SKM-1 (cell line): Measurements from ENCODE around the gene UNC5B.

Experiments
- DNase-seq: peaks from one replicate; lab custom pipeline; 2025; ENCODE audit not compliant: unreplicated experiment; lab: John Stamatoyannopoulos, UW

The UNC5B gene

DNA sequence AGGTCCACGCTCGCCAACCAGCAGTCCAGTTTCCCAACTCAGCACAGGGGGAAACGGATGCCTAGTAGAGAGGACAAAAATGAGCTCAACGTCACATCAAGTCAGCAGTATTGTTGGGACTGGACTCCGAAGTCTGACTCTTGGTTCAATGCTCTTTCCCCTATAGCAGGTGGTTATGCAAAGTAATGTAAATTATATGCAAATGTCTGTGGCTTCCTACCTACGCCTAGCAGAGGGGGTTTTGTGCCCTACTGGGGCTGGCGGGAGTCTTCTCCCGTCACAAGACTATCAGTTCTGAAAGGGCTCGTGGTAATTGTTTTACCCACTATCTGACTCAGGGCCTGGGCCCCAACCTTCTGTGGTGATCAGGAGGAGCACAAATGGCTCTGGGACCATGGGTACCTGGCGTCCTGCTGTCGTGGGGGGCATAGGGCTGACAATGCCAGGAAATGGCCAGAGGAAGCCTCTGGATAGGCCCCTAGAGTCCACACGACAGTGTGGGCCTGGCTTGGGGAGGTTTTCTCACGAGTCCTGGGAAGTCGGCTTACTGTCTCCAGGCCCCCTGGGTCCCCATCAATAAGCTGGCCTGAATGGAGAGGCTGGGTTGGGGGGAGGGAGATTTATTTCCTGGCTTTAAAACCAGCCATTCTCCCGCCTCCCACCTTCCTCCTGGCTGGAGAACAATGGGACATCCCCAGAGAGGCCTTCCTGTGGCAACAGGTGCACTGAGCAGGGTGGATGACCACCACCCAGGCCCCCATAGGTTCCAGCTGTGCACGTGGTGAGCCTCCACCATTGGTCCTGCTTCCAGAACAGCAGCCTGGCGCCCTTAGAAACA lies 41.8 kb downstream of the UNC5B start:
- no peak for DNase-seq

DNA sequence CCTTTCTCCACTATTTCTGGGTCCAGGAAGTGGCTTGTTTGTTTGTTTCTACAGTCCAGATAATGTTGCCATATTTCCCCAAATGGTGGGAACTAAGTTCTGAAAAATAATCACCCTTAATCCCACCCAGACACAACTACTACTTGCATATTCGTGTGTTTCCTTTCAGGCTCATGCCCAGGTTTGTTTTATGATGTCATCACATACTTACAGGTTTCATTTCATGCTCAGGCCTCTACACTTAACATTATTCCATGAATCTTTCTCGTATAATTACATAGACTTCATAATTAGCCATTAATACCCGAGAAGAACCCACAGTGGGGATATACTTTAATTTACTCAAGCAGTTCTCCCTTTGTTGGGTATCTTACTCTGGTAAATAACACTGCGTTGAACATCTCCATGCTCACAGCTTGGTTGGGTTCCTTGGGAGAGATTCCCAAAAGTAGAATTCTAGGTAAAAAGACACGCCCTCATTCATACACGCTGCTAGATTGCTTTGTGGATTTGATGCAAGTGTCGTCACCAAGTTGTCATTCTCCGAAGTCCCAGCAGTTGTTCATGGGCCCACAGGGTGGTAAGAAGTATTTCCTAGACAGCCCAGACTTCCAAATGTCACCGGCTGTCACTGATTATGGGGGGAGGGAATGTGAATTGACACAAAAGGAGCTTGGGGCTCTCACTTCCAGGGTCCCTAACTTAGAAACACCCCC lies 42.6 kb downstream of the UNC5B start:
- no peak for DNase-seq

DNA sequence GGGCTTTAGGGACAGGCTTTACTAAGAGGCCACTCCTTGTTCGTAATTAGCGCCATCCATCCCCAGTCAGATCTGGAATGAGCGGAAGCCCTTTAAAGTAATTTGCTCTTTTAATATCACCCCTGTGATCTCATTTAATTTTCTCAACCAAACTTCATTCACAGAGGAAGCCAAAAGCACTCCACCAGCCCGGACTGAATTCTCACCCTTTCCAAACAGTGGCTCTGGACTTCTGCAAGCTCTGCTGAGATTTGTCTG lies 43.1 kb downstream of the UNC5B start:
- no peak for DNase-seq

DNA sequence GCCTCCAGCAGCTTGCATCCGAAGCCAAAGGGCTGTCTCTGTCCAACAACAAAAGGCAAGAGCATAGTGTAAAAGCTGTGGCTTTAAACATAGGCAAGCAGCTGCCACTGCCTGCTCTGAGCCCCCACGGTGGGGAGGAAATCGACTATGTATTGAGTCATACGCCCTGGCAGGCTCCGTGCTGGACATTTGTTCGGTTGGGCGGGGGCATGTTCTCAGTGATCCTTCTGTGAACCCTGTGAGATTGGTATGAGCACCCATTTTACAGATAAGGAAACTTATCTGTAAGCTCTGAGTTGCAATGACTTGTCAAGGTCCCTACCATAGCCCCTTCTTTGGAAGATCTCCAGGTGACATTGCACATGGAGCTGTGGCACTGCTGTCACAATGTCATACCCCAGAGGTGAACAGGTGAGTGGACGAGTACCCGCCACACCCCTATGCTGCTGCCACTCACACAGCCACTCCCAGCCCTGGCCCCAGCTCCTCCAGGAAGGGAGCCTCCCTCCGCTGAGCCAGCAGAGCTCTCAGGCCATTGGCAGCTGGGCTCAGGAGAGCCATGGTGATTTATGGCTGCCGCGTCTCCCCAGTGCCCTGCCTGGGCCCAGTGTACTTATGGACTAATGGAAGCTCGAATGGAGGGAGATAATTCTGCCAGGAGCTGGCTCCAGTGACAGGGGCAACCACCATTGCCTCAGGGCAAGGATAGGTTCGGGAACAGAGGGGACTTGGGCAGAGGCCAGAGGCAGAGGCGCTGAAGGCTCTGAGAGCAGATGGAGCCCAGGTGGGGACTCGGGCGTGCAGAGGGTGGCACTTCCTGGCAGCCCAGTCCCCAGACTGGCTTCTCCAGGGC lies 43.7 kb downstream of the UNC5B start:
- no peak for DNase-seq

DNA sequence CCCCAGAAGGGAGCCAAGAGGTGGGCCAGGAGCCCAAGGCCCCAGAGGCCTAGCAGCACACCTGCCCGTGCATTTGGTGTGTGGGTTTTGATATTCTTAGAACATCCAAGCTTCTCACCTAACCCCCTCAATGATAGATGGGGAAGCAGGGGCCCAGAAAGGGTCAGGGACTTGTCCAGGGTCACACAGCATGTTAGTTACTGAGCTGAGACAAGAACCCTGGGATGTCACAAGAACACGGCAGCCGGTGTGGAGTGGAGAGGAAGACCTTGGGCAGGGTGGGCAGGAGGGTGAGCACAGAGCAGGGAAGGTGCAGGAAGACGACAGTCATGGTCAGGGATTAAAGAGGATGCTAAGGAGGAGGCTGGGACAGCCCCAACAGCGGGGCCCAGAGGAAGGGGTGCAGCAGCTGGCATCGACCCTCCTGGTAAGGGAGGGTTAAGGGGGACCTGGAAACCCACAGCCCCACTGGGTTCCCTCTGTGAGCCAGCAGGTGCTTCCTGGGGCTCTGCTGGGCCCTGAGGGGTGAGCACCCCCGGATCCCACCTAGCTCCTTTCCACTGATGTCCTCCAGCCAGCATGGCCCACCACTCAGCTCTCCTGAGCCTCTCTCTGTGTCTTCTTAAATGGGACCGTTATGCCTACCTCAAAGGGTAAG lies 44.4 kb downstream of the UNC5B start:
- no peak for DNase-seq

DNA sequence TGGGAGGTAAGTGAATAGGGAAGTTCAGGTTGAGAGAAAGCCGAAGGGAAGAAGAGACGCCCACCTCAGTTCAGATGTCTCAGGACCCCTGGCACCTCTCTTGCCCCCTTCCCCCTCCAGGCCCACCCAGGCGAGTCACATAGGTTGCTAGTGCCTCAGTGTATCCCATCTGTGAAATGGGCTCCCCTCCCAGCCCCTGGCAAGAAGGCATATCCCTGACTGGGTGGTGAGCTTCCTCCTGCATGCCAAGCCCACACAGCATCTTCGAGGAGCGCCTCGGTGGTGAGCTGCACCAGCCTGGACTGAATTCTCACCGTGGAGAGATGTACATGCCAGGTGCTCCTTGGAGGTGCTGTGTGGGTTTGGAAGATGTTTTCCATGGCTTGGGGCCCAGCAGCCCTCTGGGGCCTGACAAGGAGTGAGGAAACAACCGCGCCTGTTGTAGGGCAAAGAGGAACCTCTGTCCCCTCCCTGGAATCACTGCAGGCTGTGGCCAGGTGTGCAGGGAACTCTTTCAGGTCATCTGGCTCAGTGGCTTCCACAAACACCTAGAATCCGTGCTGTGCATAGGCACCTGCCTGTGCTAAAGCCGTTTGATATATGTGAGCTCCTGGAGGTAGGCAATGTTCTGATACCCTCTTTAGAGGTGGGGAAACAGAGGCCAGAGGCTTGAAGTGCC lies 45.1 kb downstream of the UNC5B start:
- no peak for DNase-seq

DNA sequence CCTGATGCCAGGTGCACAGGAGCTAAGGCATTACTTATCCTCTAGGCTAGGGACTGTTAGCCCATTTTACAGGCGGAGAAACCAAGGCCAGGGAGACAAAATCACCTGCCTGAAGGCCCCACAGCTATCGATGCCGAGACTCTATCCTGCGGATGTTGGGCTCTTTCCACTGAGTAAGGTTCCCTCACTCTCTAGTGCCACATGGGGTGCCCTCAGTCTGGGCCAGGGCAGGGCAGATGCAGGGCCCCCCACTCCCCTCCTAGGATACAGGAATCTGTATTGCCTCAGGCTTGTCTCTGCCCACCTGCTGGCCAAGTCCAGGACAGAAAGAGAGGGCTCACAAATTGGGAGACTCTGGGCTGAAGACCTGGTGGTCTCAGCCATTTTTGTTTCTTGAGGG lies 45.7 kb downstream of the UNC5B start:
- no peak for DNase-seq

DNA sequence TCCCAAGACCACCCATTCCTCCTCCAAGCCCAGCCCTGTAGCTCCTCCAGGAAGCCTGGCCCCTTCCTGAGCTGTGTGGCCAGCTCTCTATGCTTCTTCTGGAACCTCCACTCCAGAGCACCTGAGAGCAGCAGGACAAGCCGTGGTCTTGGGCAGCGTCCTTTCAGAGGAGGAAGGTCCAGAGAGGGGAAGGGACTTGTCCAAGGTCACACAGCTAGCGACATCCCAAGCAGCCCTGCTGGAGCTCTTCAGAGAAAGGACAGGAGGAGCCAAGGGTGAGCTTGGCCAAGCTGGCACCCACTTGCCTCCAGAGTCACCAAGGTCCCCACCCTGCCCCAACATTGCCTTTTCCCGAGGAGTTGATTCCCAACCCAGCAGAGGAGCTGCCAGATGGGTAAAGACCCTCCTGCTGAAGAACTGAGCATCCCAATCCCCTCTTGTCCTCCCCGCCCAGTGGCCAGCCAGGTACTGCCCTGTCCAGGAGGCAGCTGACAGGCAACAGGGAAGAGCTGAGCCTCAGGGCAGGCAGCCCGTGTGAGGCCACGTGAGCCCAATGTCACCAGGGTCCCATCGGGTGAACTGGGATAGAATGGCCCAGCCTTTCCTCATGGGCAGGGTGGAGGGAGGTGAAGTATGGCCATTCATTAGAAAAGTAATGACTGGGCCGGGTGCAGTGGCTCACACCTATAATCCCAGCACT lies 46.2 kb downstream of the UNC5B start:
- DNase-seq: no peak

DNA sequence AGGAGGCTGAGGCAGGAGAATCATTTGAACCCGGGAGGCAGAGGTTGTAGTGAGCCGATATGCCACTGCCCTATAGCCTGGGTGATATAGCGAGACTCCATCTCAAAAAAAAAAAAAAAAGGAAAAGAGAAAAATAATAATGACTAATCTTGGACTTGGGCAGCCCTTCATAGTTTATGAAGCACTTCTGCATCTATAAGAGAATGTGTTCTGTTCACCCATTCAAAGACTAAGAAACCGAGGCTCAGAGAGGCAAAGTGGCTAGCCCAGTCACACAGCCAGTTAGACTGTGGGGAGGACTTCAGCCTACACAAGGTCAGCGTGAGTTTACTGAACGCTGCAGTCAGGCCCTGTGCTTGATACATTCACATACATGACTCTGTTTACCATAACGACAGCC lies 46.9 kb downstream of the UNC5B start:
- no peak for DNase-seq

DNA sequence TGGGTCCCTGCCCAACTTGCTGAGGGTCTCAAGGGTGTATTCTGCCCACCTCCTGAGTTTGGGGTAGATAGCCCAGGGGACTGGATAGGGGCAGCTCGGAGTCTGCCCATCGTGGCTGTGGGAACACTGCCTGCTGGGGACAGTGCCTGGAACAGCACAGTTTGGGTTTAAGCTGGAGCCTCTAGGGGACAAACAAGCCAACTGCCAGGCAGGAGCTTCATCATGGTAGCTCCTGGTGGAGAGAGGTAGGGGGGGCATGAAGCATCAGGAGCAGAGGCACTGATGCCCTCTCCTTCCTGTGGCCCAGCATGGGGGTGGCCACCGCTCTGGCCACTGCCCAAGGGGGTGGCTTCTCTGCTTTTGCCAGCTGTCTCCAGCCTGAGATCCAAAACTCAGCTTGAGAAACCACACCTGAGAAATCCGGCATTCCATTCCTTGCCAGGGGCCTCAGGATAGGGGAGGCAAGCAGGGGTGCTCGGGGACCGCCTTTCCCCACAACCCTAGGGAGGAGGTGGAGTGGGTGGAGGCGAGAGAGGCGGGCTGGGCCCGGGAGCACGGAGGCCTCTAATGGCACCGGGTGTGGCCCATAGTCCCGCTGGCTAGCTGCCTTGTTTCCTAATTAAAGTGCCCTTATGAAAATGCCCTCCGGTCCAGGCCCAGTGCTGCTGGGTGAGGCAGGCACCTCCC lies 47.6 kb downstream of the UNC5B start:
- DNase-seq: no peak

DNA sequence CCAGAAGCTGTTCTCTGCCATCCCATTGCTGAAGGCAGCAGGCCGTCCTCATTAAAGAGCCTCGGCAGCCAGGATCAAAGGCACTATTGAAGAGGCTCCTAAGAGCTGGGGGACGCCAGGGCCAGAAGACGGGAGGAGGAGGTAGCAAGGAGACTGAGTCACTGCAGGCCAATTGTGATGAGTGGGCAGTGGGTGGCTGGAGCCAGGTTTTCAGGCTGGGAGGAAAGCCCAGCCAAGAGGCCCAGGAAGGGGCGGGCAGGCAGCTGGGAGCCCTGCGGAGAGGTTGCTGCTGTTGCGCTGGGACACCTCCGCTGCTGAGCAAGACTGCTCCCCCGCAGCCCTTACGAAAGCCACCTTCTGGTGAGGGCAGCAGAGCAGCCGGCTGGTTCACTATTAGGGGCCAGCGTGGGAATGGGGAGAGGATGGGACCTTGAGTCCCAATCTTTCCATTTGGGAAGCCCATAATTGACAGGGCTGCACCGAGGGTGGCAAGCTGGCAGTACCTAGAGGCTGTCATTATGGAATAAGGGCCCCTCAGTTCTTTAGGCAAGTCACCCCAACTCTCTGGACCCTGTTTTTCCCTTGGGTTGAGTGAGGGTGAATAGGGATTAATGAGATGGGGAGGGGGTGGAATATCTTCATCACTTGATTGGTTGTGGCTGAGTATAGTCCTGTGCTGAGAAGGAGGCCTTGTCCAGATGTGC lies 48.4 kb downstream of the UNC5B start:
- DNase-seq: no peak

DNA sequence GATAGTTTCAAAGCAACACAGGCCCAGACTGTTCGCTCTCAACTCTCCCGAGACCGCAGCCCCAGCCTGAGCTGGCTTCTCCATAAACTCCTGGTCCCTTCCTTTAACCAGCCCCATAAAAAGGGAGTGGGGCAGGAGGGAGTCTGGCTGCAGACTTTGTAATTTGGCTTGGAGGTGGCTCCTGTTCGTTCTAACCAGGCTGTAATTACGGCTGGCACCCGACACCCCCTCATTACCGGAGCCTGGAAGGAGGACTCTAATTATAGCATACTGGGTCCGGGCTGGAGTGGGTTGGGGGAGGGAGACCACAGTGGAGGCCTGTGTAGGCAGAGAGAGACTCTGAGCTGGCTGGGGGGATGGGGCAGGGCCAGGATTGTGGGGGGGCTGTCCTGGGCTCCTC lies 49.7 kb downstream of the UNC5B start:
- no peak for DNase-seq

DNA sequence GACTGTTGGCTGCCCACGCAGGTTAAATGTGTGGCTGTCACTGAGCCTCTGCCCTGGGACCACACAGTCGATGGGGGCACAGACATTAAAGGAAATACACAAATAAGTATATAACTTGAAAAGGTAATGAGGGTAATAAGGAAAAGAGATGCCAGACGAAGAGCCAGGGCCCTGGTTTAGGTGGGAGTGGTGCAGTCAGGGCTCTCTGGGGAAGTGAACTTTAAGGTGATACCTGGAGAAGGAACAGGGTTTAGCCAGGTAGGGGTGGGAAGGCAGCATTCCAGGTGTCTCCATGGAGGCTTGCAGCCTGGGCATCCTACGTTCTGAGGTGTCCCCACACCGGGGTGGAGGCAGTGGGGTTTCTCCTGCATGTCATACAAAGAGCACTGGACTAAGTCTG lies 50.4 kb downstream of the UNC5B start:
- DNase-seq: no peak

DNA sequence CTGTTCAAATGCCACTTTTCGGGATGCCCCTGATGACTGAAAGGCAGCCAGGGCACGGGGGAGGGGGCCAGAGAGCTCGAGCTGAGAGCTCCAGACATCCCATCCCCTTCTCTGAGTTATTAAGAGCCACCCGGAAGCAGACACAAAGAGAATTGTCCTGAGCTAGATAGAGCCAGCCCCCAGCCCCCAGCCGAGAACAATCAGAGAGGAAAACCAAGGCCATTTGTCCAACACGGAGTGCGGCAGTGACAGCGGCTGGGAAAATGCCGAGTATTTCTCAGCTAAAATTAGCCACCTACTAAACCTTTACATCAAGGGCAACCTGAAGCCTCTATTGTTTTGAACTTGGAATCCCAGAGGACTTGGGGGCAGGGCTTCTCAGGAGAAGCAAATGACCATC lies 51.0 kb downstream of the UNC5B start:
- no peak for DNase-seq

DNA sequence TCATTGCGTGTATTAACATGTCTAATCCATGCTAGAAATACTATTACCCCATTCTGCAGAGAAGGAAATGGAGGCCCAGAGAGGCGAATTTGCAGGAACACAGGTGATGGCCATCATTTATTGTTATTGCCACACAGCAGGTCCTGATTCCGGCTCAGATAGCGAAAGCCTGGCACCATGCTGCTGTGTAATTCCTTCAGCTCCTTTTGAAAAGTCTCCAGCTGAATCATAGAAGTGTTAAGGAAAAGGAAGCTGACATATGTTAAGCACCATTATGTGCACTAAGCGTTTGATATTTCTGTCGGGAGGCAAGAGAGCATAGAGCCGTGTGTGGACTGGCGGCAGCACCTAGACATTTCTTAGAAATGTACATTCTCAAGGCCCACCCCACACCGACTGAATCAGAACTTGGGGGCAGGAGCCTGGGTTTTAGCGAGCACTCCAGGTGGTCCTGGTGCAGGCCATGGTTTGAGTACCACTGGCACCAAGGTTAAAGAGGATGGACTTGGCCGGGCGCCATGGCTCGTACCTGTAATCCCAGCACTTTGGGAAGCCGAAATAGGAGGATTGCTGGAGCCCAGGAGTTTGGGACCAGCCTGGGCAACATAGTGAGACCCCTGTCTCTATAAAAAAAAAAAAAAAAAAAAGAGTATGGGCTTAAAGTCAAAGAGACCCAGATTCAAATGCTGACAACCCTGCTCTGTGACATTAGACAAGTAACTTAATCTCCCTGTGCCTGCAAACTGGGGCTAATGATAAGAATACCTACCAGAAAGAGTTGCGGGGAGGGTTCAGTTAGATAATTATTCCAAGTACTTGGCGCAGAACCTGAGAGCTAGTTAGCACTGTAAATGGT lies 52.2 kb downstream of the UNC5B start:
- no peak for DNase-seq

DNA sequence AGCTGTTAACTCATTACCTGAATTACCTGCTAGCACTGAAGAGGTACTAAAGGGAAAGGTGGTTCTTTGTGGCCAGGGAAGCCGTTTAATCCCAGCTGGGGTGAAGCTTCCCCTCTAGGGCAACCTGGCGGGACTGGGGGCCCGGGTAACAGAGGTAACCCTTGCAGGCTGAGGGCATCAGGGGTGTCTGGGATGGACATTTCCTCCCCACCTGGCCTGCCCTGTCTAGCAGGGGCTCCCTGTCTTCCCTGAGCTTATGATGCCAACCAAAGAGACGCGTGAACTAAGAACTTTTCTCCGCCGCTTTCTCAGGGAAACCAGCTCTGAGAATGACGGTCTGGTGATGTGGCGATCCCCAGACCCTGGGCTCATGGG lies 52.8 kb downstream of the UNC5B start:
- no peak for DNase-seq

DNA sequence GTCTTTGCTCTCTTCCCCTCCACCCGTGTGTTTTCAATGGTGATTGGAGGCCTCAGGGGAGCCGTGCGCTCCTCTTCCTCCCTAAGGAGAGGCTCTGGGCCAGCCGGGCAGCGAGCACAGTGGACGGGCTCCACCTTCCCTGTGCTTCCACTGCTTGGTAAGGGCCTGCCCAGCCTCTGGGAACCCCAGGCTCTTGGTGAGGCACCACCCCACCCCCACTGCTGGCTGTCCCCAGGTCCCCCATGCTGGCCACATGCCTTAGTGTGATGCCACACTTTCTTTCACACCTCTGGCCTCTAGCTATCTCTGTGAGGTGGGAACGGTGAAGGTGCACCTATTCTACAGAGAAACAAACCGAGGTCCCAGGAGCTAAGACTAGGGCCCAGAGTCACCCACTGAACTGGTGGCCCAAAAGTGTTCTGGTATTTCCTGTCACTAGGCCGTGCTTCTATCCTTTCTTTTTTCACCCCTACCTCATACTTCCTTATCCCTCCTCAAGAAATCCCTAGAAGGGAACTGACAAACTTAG lies 53.3 kb downstream of the UNC5B start:
- no peak for DNase-seq
